HG03439 (cell line): ENCODE results near the gene RB1.

ENCODE experiments used
- ATAC-seq: cut with Tn5 transposase; IDR thresholded peaks from one replicate; pipeline ENCODE4 v1.9.1; 2021; ENCODE audit warnings: mild to moderate bottlenecking, moderate library complexity; ENCODE audit not compliant: unreplicated experiment

RB1 gene

DNA sequence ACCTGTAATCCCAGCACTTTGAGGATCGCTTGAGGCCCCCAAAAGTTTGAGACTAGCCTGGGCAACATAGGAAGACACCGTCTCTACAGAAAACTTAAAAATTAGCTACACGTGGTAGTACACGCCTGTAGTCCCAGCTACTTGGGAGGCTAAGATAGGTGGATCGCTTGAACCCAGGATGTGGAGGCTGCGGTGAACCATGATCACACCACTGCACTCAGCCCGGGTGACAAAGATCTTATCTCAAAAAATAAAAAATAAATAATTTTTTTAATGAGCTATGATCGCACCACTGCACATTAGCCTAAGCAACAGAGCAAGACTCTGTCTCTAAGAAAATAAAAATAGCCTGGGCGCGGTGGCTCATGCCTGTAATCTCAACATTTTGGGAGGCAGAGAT, 222.7 kb downstream of the RB1 start:
- ATAC-seq = no peak

DNA sequence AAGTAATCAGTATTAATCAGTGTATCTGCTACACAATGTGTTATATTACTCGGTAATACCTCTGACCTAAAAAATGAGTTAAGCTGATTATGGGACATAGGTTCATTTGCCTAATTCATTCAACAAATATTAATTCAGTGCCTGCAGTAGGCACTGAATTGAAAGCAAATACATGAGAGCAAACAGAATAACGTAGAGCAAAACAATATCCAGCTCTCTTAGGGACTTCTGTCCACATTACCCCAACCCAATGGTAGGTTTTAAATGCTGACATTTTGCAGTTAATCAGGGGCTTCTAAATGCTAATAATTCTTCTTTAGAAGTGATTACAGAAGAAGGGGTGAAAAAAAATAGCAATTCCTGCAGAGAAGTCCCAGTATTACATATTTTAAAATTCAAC, 224.4 kb downstream of the RB1 start:
- no peak for ATAC-seq

DNA sequence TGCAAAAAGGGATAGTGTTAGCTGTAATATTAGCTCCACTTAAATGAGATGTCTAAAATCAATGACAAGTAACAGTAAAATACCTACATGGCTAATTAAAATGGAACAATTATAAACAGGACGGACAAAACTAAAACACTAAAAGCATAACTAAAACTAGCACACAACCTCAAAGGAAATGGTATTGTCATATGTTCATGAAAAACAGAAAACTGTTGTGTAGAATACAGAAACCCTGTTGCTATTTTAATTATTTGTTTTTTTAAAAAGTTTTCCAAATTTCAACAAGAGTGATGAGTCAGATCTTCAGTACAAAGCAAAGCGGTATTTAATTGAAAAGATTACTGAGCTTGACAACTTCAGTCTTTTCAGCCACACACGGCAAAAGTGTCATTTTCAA, 225.2 kb downstream of the RB1 start:
- no peak for ATAC-seq

DNA sequence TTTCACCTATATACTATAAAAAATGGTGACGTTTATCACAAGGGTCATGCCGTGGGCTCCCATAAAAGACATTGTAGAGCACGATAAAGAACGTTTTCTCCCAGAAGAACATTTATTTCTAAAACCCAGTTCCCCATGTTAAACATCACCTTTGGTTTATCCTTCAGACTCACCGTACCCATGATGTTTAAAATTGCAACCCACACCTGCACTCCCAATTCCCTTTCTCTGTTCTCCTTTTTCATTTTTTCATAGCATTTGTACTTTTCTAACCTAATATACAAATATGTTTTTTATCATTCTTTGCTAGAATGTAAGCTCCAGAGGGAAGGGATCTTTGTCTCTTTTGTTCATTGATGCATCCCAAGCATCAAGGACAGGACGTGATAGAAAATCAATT, 227.3 kb downstream of the RB1 start:
- no peak for ATAC-seq
